CD4-positive, alpha-beta T cell treated with Interferon gamma for 1 hour (primary cell): ENCODE measurements around the gene FER1L5.

Source experiments
- DNase-seq: peaks from one replicate; pipeline ENCODE4 v3.0.0-alpha.2; 2020

FER1L5 gene

GRCh38 chr2:96642564-96643360 lies at the start of gene FER1L5:
Gene FER1L5 (plus strand): TSS chr2:96642764. CDS start chr2:96642837, 73 bp downstream.
- DNase-seq, result no peak

GRCh38 chr2:96594282-96594681 lies 48.3 kb upstream of the FER1L5 start:
- DNase-seq, result no peak

- no peak for DNase-seq
These were observed 47.8 kb upstream of the FER1L5 start for GRCh38 chr2:96594691-96595152.

- no peak for DNase-seq
These were observed 46.0 kb upstream of the FER1L5 start for GRCh38 chr2:96596596-96596995.

DNA sequence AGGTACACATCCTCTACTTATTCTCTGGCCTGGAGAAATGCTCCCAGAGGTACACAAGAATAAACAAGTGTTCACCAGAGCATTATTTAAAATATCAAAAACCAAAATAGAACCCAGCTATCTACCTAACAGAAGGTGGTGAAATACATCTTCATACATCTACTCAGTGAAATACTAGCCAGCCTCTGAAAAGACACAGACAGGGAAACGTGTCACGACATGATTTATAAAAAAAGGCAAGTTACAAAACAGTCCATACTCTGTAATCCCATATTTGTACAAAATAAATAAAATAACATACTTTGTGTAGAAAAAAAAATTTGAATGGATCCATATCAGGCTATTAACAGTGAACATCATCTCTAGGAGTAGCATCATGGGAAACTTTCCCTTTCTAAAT lies 42.6 kb upstream of the FER1L5 start:
- DNase-seq, result no peak

- no peak for DNase-seq
These were observed 40.9 kb upstream of the FER1L5 start for GRCh38 chr2:96601382-96602292.

DNA sequence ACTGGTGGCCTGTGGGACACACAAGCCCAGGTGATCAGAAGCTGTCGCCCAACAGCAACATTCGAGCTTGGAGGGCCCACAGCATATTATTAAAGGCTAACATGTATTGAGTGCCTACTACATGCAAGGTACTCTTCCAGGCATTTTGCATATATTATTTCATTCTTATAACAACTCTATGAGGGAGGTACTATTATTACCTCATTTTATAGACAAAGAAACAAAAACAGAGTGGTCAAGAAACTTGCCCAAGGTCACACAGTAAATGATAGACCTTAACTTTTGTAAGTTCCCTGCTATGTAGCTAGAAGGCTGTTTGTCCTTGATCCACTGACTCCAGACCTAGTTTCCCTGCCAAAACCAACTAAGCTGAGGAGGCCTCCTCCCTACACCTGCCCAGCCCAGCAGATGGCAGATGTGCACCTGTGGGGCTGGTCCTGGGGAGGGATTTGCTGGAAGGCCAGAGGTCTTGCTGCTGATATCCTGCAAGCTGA lies 40.2 kb upstream of the FER1L5 start:
- no peak for DNase-seq

- no peak for DNase-seq
These were observed 38.5 kb upstream of the FER1L5 start for GRCh38 chr2:96604104-96604503.

DNA sequence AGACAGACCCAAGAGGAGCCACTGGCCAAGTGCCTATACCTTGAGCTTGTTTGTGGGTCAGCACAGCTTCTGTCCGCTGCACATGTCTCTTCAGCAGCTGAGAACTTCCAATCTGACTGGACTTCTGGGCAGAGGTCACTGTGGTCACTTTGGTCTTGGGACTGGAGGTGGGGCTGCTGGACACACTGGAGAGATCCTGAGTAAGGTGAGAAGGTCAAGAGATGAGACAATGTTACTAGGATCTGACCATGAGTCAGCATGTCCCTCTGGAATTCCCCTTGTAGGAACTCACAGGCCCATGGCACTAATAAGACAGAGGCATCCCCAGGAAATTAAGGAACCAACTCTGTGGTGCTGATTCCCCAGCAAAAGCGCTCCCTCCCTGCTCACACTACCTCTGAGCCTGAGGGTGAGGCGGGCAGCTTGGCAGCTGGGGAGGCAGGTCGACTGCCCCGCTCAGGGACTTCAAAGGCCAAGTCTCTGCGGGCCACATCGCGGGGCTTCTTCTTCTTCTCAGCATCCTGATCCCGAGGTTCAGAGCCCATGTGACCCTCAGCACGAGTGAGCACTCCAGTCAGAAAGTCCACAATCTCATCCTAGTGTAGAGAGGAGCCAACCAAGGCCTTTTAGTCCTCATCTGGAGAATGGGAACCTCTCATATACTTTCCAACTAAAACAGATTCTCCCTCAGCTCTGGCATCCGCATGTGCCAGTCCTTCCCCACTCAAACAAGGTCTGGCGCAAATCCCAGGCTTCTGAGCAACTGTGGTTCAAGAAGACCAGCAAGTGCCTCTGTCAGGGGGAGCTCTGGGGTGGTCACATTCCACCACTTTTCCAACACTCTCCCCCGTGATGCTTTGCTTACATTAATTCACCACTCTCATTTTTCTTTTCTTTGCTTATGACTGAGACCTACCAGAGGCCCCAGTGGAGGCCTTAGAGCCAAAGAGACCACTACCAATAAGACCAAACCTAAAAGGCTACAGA lies 33.8 kb upstream of the FER1L5 start:
- no peak for DNase-seq

GRCh38 chr2:96616128-96616527 lies 26.4 kb upstream of the FER1L5 start:
- DNase-seq, result no peak

DNA sequence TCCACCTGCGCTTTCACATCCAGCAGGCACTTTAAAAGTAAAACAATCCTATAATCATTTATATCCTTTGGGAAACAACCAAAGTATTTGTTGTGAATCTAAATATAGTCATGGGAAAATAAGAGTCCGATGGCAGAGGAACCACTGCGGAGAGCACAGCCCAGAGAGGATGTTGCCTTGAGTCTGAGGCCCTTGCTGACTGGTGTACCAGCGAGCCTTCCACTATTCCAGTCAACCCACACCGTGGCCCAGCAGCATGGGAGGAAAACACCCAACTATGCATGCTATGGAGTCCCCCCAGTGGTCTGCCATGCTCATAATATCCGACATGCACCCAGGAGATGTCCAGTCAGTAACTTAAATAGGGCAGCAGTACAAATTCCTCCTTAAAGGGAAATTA lies 26.0 kb upstream of the FER1L5 start:
- no peak for DNase-seq

DNA sequence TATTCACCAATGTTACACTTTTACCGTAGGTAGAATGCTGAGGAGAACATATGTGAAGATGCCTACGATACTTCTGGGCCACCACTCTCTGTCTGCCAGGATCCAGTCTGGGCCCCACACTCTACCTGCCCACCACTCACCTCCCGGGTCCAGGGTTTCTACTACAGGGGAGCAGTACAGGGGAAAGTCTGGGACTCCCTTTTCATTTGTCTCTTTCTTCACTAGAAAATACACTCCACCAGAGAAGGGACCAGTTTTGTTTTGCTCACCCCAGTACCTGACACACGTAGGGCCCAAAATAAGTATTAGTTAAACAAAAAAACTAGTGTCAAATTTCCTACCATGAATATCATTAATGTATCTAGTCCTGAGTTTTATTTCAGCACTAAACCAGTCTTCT lies 25.6 kb upstream of the FER1L5 start:
- no peak for DNase-seq

- no peak for DNase-seq
These were observed 23.8 kb upstream of the FER1L5 start for GRCh38 chr2:96618596-96619283.

GRCh38 chr2:96622544-96622943 lies 20.0 kb upstream of the FER1L5 start:
- DNase-seq, result no peak

GRCh38 chr2:96623116-96623515 lies 19.4 kb upstream of the FER1L5 start:
- no peak for DNase-seq

GRCh38 chr2:96625571-96626552 lies 16.7 kb upstream of the FER1L5 start:
- DNase-seq, result no peak

DNA sequence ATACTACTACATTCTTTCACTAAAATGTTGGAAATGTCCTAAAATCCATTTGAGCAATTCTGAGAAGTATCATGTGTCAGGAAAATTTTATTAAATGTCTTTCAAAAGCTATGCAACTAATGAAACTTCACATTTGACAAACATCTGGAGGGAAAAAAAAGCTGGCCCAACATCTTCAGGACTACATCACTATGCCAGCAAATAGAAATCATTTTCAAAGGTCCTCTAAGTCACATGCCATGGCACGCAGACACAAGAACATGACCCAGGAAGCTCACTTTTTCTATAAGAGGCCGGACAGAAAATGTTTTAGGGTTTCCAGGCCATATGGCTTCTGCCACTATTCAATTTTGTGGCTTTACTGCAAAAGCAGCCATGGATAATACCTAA lies 16.0 kb upstream of the FER1L5 start:
- DNase-seq, result no peak

DNA sequence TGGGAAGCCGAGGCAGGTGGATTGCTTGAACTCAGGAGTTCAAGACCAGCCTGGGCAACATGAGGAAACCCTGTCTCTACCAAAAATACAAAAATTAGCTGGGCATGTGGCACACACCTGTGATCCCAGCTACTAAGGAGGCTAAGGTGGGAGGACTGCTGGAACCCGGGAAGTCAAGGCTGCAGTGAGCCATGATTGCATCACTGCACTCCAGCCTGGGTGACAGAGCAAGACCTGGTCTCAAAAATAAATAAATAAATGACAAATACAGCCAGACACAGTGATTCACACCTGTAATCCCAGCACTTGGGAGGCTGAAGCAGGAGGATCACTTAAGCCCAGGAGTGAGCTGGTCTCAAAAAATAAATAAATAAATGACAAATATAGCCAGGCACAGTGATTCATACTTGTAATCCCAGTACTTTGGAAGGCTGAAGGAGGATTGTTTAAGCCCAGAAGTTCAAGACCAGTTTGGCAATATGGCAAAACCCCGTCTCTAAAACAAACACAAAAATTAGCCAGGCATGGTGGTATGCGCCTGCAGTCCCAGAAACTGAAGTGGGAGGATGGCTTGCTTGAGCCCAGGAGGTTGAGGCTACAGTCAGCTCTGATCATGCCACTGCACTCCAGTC lies 10.6 kb upstream of the FER1L5 start:
- DNase-seq, result no peak

- DNase-seq, result no peak
These were observed 8.9 kb upstream of the FER1L5 start for GRCh38 chr2:96633641-96634040.

GRCh38 chr2:96636551-96637171 lies 5.9 kb upstream of the FER1L5 start:
- DNase-seq, result no peak
